Measurements from ENCODE around the gene CEP164. TPM values are rescaled to one million over a fixed set of nuclear protein-coding genes. Genes with fewer than 3 reads are reported as not detected.

The CEP164 gene
- total RNA-seq, 2 experiments from 2014 or later = 33.0 to 36.7 TPM

- intact Hi-C loops (cut with DNase I, micrococcal nuclease) = loop anchor here in 1 of 2 experiments (10.0 kb wide), 1 partner anchor 393 kb away; no protein-coding TSS in a partner anchor
- H3K4me1 ChIP-seq (ENCODE audit: insufficient read depth, low read length) = peaks cover 6% of the 10 kb centered on the region
- H3K27ac Mint-ChIP-seq = no peak overlapping the region
- no peaks in the 10 kb centered on the region for H3K9me3 ChIP-seq (ENCODE audit: control insufficient read depth in 1 of 2, insufficient read depth in 1 of 2, low read length in 2 of 2)
- H3K27me3 ChIP-seq (ENCODE audit: control insufficient read depth in 1 of 2, insufficient read depth in 2 of 2, low read length in 2 of 2) = peaks cover 0 to 2% of the 10 kb centered on the region in 2 experiments
- H3K27me3 Mint-ChIP-seq = no peaks in the 10 kb centered on the region
- H3K9me3 Mint-ChIP-seq = no peaks in the 10 kb centered on the region
- POLR2A ChIA-PET = no interaction called here
- CTCF ChIA-PET = no interaction called here
- no peaks in the 10 kb centered on the region for H3K36me3 ChIP-seq (ENCODE audit: insufficient read depth, low read length)
- no peaks in the 10 kb centered on the region for H3K4me1 Mint-ChIP-seq (ENCODE audit: low read depth)
- no peak for DNase-seq
- H3K4me3 ChIP-seq (ENCODE audit: low read length) = no peak overlapping the region
- no peaks in the 10 kb centered on the region for H3K36me3 Mint-ChIP-seq (ENCODE audit: low read depth)
- ATAC-seq (ENCODE audit: poor library complexity) = no peak
- no peak overlapping the region for H3K27ac ChIP-seq (ENCODE audit: low read depth in 1 of 2, low read length in 2 of 2)
- no peak overlapping the region for H3K4me3 Mint-ChIP-seq
- no peak for TF ChIP-seq CTCF (IDR thresholded peaks at IDR 0.05)
Observed at GRCh38 chr11:117421476-117421875, 93.8 kb downstream of the CEP164 start.

DNA sequence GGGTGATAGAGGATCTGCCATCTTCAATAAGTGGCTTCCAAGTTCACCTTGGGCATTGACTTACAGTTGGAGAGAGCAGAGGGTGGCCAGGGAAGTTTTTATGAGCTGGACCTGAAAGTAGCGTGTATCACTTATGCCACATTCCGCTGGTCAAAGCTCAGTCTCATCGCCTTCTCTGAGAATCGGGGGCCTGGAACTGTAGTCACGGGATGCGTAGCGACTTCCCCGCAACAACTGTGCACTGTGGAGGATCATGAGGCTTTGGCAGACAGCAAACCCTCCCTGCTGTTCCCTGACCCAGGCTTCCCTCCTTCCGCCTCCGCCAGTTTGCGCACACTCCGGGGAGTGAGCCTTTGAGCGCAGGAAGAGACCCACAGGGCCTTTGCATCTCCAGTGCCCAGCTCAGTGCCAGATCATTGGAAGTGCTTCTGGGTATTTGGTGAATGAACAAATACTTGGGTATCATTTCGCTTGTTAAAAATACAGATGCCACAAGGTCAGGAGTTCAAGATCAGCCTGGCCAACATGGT lies 95.5 kb downstream of the CEP164 start:
- Histone ChIP-seq H3K9me3 (ENCODE audit: control insufficient read depth in 1 of 2, insufficient read depth in 1 of 2, low read length in 2 of 2) (no peaks in the 10 kb centered on the region), H3K27ac (ENCODE audit: low read depth in 1 of 2, low read length in 2 of 2) (no peak overlapping the region), H3K36me3 (ENCODE audit: insufficient read depth, low read length) (no peaks in the 10 kb centered on the region), H3K27me3 (ENCODE audit: control insufficient read depth in 1 of 2, insufficient read depth in 2 of 2, low read length in 2 of 2) (no peaks in the 10 kb centered on the region), H3K4me1 (ENCODE audit: insufficient read depth, low read length) (peaks cover 8% of the 10 kb centered on the region), H3K4me3 (ENCODE audit: low read length) (no peak overlapping the region)
- ATAC-seq (ENCODE audit: poor library complexity) (no peak), DNase-seq (no peak)
- Mint-ChIP-seq H3K9me3 (no peaks in the 10 kb centered on the region), H3K36me3 (ENCODE audit: low read depth) (no peaks in the 10 kb centered on the region), H3K27me3 (no peaks in the 10 kb centered on the region), H3K27ac (no peak overlapping the region), H3K4me1 (ENCODE audit: low read depth) (peaks cover 5% of the 10 kb centered on the region), H3K4me3 (no peak overlapping the region)
- CTCF ChIA-PET = no interaction called here
- intact Hi-C loops (cut with DNase I, micrococcal nuclease) = loop anchor here in 1 of 2 experiments (10.0 kb wide), 1 partner anchor 392 kb away; no protein-coding TSS in a partner anchor
- POLR2A ChIA-PET = no interaction called here
- no peak for TF ChIP-seq CTCF (IDR thresholded peaks at IDR 0.05)

GRCh38 chr11:117424781-117425180 lies 97.1 kb downstream of the CEP164 start:
- H3K36me3 ChIP-seq (ENCODE audit: insufficient read depth, low read length) = no peaks in the 10 kb centered on the region
- Mint-ChIP-seq H3K4me3 (no peak overlapping the region), H3K4me1 (ENCODE audit: low read depth) (peaks cover 5% of the 10 kb centered on the region), H3K9me3 (no peaks in the 10 kb centered on the region), H3K36me3 (ENCODE audit: low read depth) (no peaks in the 10 kb centered on the region), H3K27me3 (no peaks in the 10 kb centered on the region), H3K27ac (no peak overlapping the region)
- no peaks in the 10 kb centered on the region for H3K27me3 ChIP-seq (ENCODE audit: control insufficient read depth in 1 of 2, insufficient read depth in 2 of 2, low read length in 2 of 2)
- H3K9me3 ChIP-seq (ENCODE audit: control insufficient read depth in 1 of 2, insufficient read depth in 1 of 2, low read length in 2 of 2) = no peaks in the 10 kb centered on the region
- intact Hi-C loops (cut with DNase I, micrococcal nuclease) = loop anchor here (5.0 to 10.0 kb wide), 3 partner anchors 390 to 748 kb away; no protein-coding TSS in a partner anchor
- ChIA-PET CTCF (interaction anchor here (2.0 kb wide), 1 partner anchor 747 kb away, joined by 4 read pairs; no protein-coding TSS in a partner anchor), POLR2A (no interaction called here)
- no peak for DNase-seq
- no peak for TF ChIP-seq CTCF (IDR thresholded peaks at IDR 0.05)
- H3K4me3 ChIP-seq (ENCODE audit: low read length) = no peak overlapping the region
- H3K27ac ChIP-seq (ENCODE audit: low read depth in 1 of 2, low read length in 2 of 2) = no peak overlapping the region
- ATAC-seq (ENCODE audit: poor library complexity) = no peak
- H3K4me1 ChIP-seq (ENCODE audit: insufficient read depth, low read length) = peaks cover 8% of the 10 kb centered on the region
